Measurements from ENCODE around the gene CDH19.

- TF ChIP-seq, protein P1, sequence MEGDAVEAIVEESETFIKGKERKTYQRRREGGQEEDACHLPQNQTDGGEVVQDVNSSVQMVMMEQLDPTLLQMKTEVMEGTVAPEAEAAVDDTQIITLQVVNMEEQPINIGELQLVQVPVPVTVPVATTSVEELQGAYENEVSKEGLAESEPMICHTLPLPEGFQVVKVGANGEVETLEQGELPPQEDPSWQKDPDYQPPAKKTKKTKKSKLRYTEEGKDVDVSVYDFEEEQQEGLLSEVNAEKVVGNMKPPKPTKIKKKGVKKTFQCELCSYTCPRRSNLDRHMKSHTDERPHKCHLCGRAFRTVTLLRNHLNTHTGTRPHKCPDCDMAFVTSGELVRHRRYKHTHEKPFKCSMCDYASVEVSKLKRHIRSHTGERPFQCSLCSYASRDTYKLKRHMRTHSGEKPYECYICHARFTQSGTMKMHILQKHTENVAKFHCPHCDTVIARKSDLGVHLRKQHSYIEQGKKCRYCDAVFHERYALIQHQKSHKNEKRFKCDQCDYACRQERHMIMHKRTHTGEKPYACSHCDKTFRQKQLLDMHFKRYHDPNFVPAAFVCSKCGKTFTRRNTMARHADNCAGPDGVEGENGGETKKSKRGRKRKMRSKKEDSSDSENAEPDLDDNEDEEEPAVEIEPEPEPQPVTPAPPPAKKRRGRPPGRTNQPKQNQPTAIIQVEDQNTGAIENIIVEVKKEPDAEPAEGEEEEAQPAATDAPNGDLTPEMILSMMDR (IDR thresholded peaks at IDR 0.05; ENCODE audit: low read depth, low read length) = no peak
- no peak for TF ChIP-seq MYC (IDR thresholded peaks at IDR 0.05; ENCODE audit: low read depth, low read length)
These were observed 69.8 kb downstream of the CDH19 start for GRCh38 chr18:66534110-66534509.

Measured in NB4 (cell line).